GM18951 (cell line): Measurements from ENCODE around the gene HSPB6.
"Not testable (repeated sequence)": the region's sequence is repeated elsewhere in the genome, so short reads cannot be mapped to it uniquely, and the experiment has no call there.

Experiments
- POLR2A ChIP-seq: IDR thresholded peaks from 4 replicates; pipeline ENCODE4 v1.6.1; 2011; ENCODE audit warnings: mild to moderate bottlenecking; ENCODE audit not compliant: insufficient read length, insufficient read depth; ENCODE audit errors: extremely low read depth
- in situ Hi-C: fragments of 300-500 bp; cut with MboI; formaldehyde crosslinking; loops from one replicate; pipeline ENCODE4 v1.12.0; 2022; ENCODE audit warnings: low sequenced_read_pairs, mixed read lengths, inconsistent platforms; ENCODE audit not compliant: unreplicated experiment

HSPB6 gene

DNA sequence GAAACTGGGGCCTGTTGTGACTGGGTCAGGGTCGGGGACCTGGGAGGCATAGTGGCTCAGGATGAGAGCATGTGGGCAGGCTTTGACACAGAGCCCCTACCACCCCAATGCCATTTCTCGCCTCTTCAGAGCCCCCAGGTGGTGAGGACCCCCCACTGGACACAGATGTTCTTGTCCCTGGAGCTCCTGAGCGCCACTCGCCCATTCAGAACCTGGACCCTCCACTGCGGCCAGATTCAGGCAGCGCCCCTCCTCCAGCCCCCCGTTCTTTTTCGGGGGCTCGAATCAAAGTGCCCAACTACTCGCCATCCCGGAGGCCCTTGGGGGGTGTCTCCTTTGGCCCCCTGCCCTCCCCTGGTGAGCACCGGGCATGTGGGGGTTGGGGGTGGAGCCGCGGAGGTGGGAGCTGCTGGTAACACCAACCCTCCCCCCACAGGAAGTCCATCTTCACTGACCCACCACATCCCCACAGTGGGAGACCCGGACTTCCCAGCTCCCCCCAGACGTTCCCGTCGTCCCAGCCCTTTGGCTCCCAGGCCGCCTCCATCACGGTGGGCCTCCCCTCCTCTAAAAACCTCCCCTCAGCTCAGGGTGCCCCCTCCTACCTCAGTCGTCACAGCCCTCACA is 24.9 kb downstream of the HSPB6 start:
- in situ Hi-C loops: no loop called here
- no peak for TF ChIP-seq POLR2A

DNA sequence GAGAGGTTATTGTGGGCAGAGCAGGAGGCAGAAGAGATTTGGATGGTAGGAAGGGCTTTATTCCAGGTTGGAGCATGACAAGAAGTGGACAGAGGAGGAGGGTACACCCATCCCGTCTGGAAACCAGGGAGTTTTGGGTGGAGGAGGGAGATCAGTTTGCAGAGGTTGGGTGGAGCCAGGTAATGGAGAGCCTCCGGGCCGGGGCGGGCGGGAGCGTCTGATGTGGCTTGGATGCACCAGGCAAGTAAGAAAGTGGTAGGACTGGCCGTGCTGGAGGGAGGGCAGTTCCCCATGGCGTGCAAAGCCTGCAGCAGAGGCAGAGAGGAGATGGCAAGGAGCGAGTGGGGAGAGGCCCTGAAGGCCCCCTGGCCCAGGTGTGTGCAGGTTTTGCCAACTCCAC is 25.5 kb downstream of the HSPB6 start:
- TF ChIP-seq POLR2A: no peak
- in situ Hi-C loops: no loop called here

DNA sequence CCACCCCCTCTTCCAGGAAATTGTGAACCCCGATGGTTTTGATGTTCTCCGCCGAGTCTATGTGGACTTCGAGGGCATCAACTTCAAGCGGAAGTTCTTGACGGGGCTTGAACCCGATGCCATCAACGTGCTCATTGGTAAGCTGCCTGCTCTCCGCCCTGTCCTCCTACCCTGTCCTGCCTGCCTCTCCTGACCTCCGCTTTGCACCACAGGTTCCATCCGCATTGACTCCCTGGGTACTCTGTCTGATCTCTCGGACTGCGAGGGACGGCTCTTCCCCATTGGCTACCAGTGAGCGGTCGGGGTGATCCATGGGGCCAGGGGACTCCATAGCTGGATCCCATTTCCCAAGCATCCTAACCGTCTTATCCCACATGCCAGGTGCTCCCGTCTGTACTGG is 26.5 kb downstream of the HSPB6 start:
- in situ Hi-C loops: no loop called here

DNA sequence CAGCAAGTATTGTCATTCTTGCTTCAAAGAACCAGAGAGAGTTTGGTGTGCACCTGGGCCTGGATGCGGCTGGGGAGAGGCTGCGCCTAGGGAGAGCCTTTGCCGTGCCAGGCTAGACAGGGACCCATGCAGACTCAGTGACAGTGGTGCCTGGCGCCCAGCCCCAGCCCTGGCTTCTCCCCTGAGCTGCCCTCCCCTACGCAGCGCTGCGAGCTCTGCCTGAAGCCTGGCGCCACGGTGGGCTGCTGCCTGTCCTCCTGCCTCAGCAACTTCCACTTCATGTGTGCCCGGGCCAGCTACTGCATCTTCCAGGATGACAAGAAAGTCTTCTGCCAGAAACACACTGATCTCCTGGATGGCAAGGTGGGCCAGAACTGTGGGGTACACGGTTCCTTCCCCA is 27.1 kb downstream of the HSPB6 start:
- in situ Hi-C loops: no loop called here
- TF ChIP-seq POLR2A: no peak

More for the DNA sequence above, 26.5 kb downstream of the HSPB6 start:
- no peak for TF ChIP-seq POLR2A

DNA sequence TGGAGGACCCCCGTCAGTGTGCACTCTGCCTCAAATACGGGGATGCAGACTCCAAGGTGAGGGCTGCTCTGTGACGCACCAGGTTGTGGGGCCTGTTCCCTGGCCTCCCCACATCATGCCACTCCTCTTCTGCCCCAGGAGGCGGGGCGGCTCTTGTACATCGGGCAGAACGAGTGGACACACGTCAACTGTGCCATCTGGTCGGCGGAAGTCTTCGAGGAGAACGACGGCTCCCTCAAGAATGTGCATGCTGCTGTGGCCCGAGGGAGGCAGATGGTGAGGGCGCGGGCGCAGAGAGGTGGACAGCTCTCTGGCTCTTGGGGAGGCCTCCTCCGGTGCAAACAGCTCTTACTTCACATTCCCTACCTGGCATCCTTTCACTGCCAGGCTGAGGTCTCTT is 27.8 kb downstream of the HSPB6 start:
- in situ Hi-C loops: no loop called here
- no peak for TF ChIP-seq POLR2A

DNA sequence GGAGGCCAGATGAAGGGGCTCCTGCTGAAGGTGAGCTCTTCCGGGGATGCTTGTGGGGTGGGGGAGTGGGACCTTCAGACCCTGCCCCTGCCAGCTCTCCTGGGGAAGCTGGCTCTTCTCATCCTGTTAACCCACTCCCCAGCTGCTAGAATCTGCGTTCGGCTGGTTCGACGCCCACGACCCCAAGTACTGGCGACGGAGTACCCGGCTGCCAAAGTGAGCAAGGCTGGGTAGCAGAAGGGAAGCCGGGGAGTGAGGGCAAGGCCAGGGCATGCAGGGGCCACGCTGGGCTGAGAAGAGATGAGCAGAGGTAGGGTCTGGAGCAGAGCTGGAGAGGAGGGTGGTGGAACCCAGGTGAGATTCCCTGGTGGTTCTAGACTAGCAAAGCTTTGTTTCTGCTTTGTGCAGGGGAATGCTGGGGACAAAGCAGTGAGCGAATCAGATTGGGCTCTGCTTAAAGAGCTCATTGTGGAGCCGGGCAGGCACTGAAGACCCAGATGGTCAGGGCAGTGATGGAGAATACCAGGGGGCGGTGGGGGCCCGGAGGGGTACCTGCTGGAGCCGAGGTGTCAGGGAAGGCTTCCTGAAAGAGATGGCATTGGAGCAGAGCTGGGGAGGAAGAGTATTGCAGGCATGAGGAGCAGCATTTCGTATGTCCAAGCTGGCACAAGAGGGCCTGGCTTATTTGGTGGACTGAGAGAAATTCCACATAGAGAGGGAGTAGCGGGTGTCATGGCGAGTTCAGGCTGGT is 28.7 kb downstream of the HSPB6 start:
- TF ChIP-seq POLR2A: no peak
- in situ Hi-C loops: no loop called here

DNA sequence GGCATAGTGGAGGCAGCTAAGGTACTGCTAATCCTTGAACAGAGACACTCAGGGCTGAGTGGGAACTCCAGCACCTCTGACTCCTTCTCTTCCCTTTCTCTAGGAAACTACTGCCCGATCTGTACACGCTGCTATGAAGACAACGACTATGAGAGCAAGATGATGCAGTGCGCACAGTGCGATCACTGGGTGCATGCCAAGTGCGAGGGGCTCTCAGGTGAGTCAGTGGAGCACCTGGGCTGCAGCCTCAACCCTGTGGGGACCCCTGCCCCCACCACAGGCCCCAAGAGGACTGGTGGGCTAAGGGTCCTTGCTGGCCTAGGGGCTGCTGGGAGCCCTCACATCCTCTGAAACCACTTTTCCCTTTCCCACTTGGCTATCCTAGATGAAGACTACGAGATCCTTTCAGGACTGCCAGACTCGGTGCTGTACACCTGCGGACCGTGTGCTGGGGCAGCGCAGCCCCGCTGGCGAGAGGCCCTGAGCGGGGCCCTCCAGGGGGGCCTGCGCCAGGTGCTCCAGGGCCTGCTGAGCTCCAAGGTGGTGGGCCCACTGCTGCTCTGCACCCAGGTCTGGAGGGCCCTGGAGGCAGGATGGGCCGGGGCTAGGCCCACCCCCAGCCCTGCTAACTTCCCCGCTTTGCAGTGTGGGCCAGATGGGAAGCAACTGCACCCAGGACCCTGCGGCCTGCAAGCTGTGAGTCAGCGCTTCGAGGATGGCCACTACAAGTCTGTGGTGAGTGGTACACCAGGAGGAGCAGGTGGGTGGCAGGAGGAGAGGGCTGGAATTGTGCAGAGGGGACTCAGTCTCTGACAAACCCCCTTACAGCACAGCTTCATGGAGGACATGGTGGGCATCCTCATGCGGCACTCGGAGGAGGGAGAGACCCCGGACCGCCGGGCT is 29.5 kb downstream of the HSPB6 start:
- TF ChIP-seq POLR2A: no peak
- in situ Hi-C loops: no loop called here

DNA sequence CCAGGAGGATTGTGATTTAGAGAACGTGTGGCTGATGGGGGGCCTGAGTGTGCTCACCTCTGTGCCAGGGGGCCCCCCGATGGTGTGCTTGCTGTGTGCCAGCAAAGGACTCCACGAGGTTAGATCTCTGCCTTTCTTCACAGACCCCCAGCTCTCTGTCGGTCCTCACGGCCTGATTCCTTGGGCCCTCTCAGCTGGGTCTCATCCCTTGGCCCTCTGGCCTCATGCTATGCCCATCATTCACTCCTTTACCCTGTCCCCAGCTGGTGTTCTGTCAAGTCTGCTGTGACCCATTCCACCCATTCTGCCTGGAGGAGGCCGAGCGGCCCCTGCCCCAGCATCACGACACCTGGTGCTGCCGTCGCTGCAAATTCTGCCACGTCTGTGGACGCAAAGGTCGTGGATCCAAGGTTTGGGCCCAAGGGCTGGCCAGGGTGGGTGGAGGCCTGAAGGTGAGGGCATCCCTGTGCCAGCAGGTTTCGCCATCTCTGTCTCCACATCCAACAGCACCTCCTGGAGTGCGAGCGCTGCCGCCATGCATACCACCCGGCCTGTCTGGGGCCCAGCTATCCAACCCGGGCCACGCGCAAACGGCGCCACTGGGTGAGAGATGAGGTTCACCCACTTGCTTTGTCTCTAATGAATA is 31.5 kb downstream of the HSPB6 start:
- TF ChIP-seq POLR2A: no peak
- in situ Hi-C loops: no loop called here

DNA sequence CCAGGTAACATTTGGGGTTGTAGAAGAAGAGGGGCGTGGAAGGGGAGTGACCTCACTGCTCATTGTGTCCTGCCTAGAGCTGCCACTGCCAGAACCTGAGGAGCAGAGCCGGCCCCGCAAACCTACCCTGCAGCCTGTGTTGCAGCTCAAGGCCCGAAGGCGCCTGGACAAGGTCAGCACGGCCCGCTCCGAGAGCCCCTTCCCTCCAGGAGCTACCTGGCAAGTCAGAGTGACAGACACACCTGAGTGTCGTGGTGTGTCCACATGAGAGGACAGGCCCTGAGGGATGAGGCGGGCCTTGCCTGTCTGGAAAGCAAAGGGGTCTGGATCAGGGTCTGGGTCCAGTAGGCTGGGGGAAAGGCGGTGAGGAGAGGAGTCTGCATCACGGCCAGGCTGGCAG is 32.3 kb downstream of the HSPB6 start:
- no peak for TF ChIP-seq POLR2A
- in situ Hi-C loops: no loop called here

DNA sequence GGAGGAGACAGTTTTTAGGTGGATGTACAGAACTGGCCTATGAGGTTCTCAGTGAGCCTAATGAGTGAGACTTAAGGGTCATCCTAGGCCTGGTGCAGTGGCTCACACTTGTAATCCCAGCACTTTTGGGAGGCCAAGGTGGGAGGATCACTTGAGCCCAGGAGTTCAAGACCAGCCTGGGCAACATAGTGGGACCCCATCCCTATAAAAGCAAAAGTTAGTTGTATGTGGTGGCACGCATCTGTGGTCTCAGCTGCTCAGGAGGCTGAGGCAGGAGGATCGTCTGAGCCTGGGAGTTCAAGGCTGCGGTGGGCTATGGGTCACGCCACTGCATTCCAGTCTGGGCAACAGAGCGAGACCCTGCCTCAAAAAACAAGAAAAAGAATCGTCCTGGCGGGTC is 32.7 kb downstream of the HSPB6 start:
- in situ Hi-C loops: not testable (repeated sequence)

DNA sequence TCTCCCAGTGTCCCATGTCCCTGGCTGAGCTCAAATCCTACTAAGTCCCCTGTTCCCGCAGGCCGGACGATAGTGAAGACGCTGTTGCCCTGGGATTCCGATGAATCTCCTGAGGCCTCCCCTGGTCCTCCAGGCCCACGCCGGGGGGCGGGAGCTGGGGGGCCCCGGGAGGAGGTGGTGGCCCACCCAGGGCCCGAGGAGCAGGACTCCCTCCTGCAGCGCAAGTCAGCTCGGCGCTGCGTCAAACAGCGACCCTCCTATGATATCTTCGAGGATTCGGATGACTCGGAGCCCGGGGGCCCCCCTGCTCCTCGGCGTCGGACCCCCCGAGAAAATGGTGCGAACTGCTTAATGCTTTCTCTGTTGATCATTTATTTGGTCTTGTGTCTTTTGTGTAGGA is 33.2 kb downstream of the HSPB6 start:
- in situ Hi-C loops: no loop called here
- TF ChIP-seq POLR2A: no peak

DNA sequence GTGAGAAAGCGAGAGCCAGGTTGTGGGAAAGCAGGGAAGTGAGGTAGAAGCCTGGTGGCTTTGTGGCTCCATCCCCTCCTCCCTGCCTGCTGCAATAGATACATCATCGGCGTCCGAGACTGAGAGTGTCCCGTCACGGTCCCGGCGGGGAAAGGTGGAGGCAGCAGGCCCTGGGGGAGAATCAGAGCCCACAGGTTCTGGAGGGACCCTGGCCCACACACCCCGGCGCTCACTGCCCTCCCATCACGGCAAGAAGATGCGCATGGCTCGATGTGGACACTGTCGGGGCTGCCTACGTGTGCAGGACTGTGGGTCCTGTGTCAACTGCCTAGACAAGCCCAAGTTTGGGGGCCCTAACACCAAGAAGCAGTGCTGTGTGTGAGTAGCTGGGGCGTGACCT is 33.9 kb downstream of the HSPB6 start:
- in situ Hi-C loops: no loop called here

DNA sequence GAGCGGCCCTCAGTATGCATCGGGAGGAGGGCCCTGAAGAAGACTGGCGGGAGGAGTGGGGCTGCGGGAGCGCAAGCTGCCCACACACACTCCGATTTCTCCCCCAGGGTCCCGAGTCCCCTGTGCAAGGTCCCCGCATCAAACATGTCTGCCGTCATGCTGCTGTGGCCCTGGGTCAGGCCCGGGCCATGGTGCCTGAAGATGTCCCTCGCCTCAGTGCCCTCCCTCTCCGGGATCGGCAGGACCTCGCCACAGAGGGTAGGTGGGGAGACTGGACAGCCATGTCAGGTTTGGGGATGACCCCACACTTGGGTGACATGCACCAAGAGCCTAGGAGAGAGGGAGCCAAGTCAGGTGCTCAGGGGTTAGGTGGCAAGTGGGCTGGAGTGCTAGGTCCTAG is 34.4 kb downstream of the HSPB6 start:
- TF ChIP-seq POLR2A: no peak
- in situ Hi-C loops: no loop called here

More for the DNA sequence above, 33.9 kb downstream of the HSPB6 start:
- TF ChIP-seq POLR2A: no peak
